CD4-positive, alpha-beta T cell (primary cell): ENCODE results near the gene NCDN. TPM values are rescaled to one million over a fixed set of nuclear protein-coding genes. Genes with fewer than 3 reads are reported as not detected.

ENCODE experiments used
- ATAC-seq: fragments of 200-7000 bp; cut with Tn5 transposase; one replicate; pipeline ENCODE4 v1.10.0; 2022; ENCODE audit warnings: mild to moderate bottlenecking; ENCODE audit not compliant: poor library complexity
- CTCF ChIA-PET: fragments of 350-600 bp; sonication (Branson Sonifier 250); formaldehyde crosslinking; loops from one replicate; lab custom pipeline; 2021; ENCODE audit warnings: antibody characterized with exemption, inconsistent platforms; lab: Charles Lee
- POLR2A ChIA-PET: fragments of 350-600 bp; sonication (Branson Sonifier 250); formaldehyde crosslinking; loops from one replicate; lab custom pipeline; 2021; ENCODE audit warnings: antibody characterized with exemption, inconsistent platforms; lab: Charles Lee
- DNase-seq, 14 experiments: peaks; one replicate each; pipeline ENCODE4 v3.0.0-alpha.2; 2013 to 2020; ENCODE audit warnings: mixed read lengths in 2 of 14
- H3K27ac ChIP-seq, 2 donors: one replicate each; pipeline versions ENCODE4 v1.5.1 to v1.7.0; 2013; ENCODE audit warnings: low read length in 2 of 2, low read depth in 1 of 2, mild to moderate bottlenecking in 1 of 2
- H3K27me3 ChIP-seq, 2 experiments: 1 replicate in 1 of 2; 2 replicates in 1 of 2; pipeline versions ENCODE4 v1.6.1 to v1.7.0; 2013; ENCODE audit warnings: low read length in 2 of 2, control low read depth in 1 of 2, mild to moderate bottlenecking in 1 of 2, moderate library complexity in 1 of 2; ENCODE audit not compliant: insufficient read depth in 2 of 2, control insufficient read depth in 1 of 2
- H3K36me3 ChIP-seq: one replicate; pipeline ENCODE4 v1.6.1; 2013; ENCODE audit warnings: low read length, control low read depth; ENCODE audit not compliant: insufficient read depth
- H3K4me1 ChIP-seq: one replicate; pipeline ENCODE4 v1.6.1; 2013; ENCODE audit warnings: low read length, control low read depth; ENCODE audit not compliant: insufficient read depth
- H3K4me3 ChIP-seq: one replicate; pipeline ENCODE4 v1.5.1; 2013; ENCODE audit warnings: mild to moderate bottlenecking, low read length, moderate library complexity
- H3K9me3 ChIP-seq, 2 experiments: 1 replicate in 1 of 2; 2 replicates in 1 of 2; pipeline versions ENCODE4 v1.6.1 to v1.7.0; 2013; ENCODE audit warnings: low read length in 2 of 2, mild to moderate bottlenecking in 2 of 2, control low read depth in 1 of 2, moderate library complexity in 1 of 2; ENCODE audit not compliant: control insufficient read depth in 1 of 2, insufficient read depth in 1 of 2
- H3K27ac Mint-ChIP-seq: one replicate; pipeline ENCODE4 v1.8.0; 2020; ENCODE audit warnings: mixed read lengths
- H3K27me3 Mint-ChIP-seq: one replicate; pipeline ENCODE4 v1.8.0; 2021; ENCODE audit warnings: mixed read lengths
- H3K36me3 Mint-ChIP-seq: one replicate; pipeline ENCODE4 v1.8.0; 2021; ENCODE audit warnings: low read depth, mixed read lengths
- H3K4me1 Mint-ChIP-seq: one replicate; pipeline ENCODE4 v1.8.0; 2021; ENCODE audit warnings: low read depth, mixed read lengths
- H3K4me3 Mint-ChIP-seq: one replicate; pipeline ENCODE4 v1.8.0; 2020; ENCODE audit warnings: mild to moderate bottlenecking, mixed read lengths
- H3K9me3 Mint-ChIP-seq: one replicate; pipeline ENCODE4 v1.8.0; 2020; ENCODE audit warnings: mixed read lengths
- CTCF ChIP-seq: fragments of 200-600 bp; IDR thresholded peaks from one replicate; pipeline ENCODE4 v1.8.0; 2022; ENCODE audit warnings: antibody characterized with exemption, mild to moderate bottlenecking
- intact Hi-C, 2 experiments: fragments of 100-400 bp; cut with DNase I in 1 of 2; cut with micrococcal nuclease in 1 of 2; formaldehyde crosslinking; loops; one replicate each; pipeline versions ENCODE4 v1.15.1 to v1.9.0; 2023 to 2025; cut with DNase I, micrococcal nuclease
- total RNA-seq, 174 experiments: library from RNA in 2 of 174; stranded (reverse) in 2 of 174; gene quantifications; one replicate each; pipeline ENCODE4 v1.2.3 and lab custom pipeline; 2021 to 2026

NCDN gene
- total RNA-seq, 2 experiments from 2014 or later = 12.8 to 14.2 TPM

- ATAC-seq (no peak), DNase-seq (no peak)
- POLR2A ChIA-PET = interaction anchor here (0.8 to 2.1 kb wide), 2 partner anchors 111 to 113 kb away, joined by 3 to 5 read pairs; no protein-coding TSS in a partner anchor
- H3K36me3 Mint-ChIP-seq = peaks cover 54% of the 10 kb centered on the region
- H3K27me3 ChIP-seq = no peaks in the 10 kb centered on the region
- intact Hi-C loops = loop anchor here in 1 of 2 experiments (5.0 kb wide), 1 partner anchor 360 kb away; no protein-coding TSS in a partner anchor
- no peak for TF ChIP-seq CTCF
- no peaks in the 10 kb centered on the region for H3K9me3 Mint-ChIP-seq
- peak overlapping the region in 1 of 2 donors; percentile 13 for H3K27ac ChIP-seq
- no peaks in the 10 kb centered on the region for H3K27me3 Mint-ChIP-seq
- H3K4me3 Mint-ChIP-seq = peak overlapping the region; percentile 62
- peaks cover 44% of the 10 kb centered on the region for H3K4me1 Mint-ChIP-seq
- peak overlapping the region; percentile 52 for H3K27ac Mint-ChIP-seq
- H3K4me3 ChIP-seq = no peak overlapping the region
- CTCF ChIA-PET = interaction anchor here (2.5 kb wide), 1 partner anchor 111 kb away, joined by 11 read pairs; no protein-coding TSS in a partner anchor
- H3K36me3 ChIP-seq = peaks cover 19% of the 10 kb centered on the region
- H3K9me3 ChIP-seq = no peaks in the 10 kb centered on the region
- peaks cover 40% of the 10 kb centered on the region for H3K4me1 ChIP-seq
These were observed 4.5 kb downstream of the NCDN start for GRCh38 chr1:35561972-35562680.

GRCh38 chr1:35563166-35563565, 5.6 kb downstream of the NCDN start:
- intact Hi-C loops = loop anchor here in 1 of 2 experiments (5.0 kb wide), 1 partner anchor 361 kb away; no protein-coding TSS in a partner anchor
- H3K27ac Mint-ChIP-seq = peak overlapping the region; percentile 44
- H3K4me3 Mint-ChIP-seq = no peak overlapping the region
- H3K27me3 Mint-ChIP-seq = no peaks in the 10 kb centered on the region
- H3K36me3 Mint-ChIP-seq = peaks cover 44% of the 10 kb centered on the region
- DNase-seq = no peak
- TF ChIP-seq CTCF = no peak
- POLR2A ChIA-PET = no interaction called here
- Histone ChIP-seq H3K27me3 (no peaks in the 10 kb centered on the region), H3K36me3 (peaks cover 19% of the 10 kb centered on the region), H3K4me1 (peaks cover 35% of the 10 kb centered on the region), H3K27ac (no peak overlapping the region), H3K9me3 (no peaks in the 10 kb centered on the region), H3K4me3 (no peak overlapping the region)
- CTCF ChIA-PET = interaction anchor here (2.5 kb wide), 1 partner anchor 112 kb away, joined by 11 read pairs; no protein-coding TSS in a partner anchor
- H3K4me1 Mint-ChIP-seq = peaks cover 35% of the 10 kb centered on the region
- H3K9me3 Mint-ChIP-seq = no peaks in the 10 kb centered on the region
- ATAC-seq = no peak

- no peaks in the 10 kb centered on the region for H3K27me3 Mint-ChIP-seq
- peaks cover 30% of the 10 kb centered on the region for H3K4me1 ChIP-seq
- CTCF ChIA-PET = interaction anchor here (0.6 to 3.4 kb wide), 26 partner anchors 8 to 205 kb away, joined by 3 to 41 read pairs (median 4); partner anchors contain the start of genes C1orf216 and CLSPN
- TF ChIP-seq CTCF = peak; percentile 80
- peaks cover 32% of the 10 kb centered on the region for H3K4me1 Mint-ChIP-seq
- H3K4me3 Mint-ChIP-seq = peak overlapping the region; percentile 50
- H3K36me3 ChIP-seq = peaks cover 19% of the 10 kb centered on the region
- no peaks in the 10 kb centered on the region for H3K27me3 ChIP-seq
- H3K27ac ChIP-seq = no peak overlapping the region
- H3K4me3 ChIP-seq = no peak overlapping the region
- peaks cover 41% of the 10 kb centered on the region for H3K36me3 Mint-ChIP-seq
- peak overlapping the region; percentile 62 for H3K27ac Mint-ChIP-seq
- ATAC-seq (peak; percentile 72), DNase-seq (peak; percentile 67 to 89 (median 78))
- POLR2A ChIA-PET = interaction anchor here (0.5 to 1.8 kb wide), 3 partner anchors 14 to 151 kb away, joined by 3 to 17 read pairs (median 4); no protein-coding TSS in a partner anchor
- no peaks in the 10 kb centered on the region for H3K9me3 Mint-ChIP-seq
- intact Hi-C loops = loop anchor here (1.0 to 5.0 kb wide), 2 partner anchors 113 to 362 kb away; no protein-coding TSS in a partner anchor
- no peaks in the 10 kb centered on the region for H3K9me3 ChIP-seq
These were observed 6.7 kb downstream of the NCDN start for GRCh38 chr1:35564037-35564883.
